Sigmoid colon (tissue), 4 donors: ENCODE measurements around the gene TRIM5.

ENCODE experiments used
- EP300 ChIP-seq, 4 donors: sonication (generic); formaldehyde crosslinking; IDR thresholded peaks; one replicate each; pipeline ENCODE4 v1.6.1; 2017; ENCODE audit warnings: antibody characterized with exemption in 4 of 4
- POLR2A ChIP-seq, 2 donors: fragments of 450-650 bp; IDR thresholded peaks; one replicate each; pipeline ENCODE4 v1.6.1; 2016; ENCODE audit warnings: antibody characterized with exemption in 2 of 2, mild to moderate bottlenecking in 2 of 2, moderate library complexity in 2 of 2
- POLR2AphosphoS5 ChIP-seq, 4 donors: sonication (generic); formaldehyde crosslinking; IDR thresholded peaks; one replicate each; pipeline ENCODE4 v1.6.1; 2017; ENCODE audit warnings: antibody characterized with exemption in 4 of 4
- TF ChIP-seq, protein P1 (sequence below), 4 experiments: fragments of 450-650 bp in 3 of 4; fragments of 200-600 bp in 1 of 4; IDR thresholded peaks; one replicate each; pipeline ENCODE4 v1.5.1; 2016 to 2019; ENCODE audit warnings: antibody characterized with exemption in 4 of 4, mild to moderate bottlenecking in 3 of 4, moderate library complexity in 2 of 4

DNA sequence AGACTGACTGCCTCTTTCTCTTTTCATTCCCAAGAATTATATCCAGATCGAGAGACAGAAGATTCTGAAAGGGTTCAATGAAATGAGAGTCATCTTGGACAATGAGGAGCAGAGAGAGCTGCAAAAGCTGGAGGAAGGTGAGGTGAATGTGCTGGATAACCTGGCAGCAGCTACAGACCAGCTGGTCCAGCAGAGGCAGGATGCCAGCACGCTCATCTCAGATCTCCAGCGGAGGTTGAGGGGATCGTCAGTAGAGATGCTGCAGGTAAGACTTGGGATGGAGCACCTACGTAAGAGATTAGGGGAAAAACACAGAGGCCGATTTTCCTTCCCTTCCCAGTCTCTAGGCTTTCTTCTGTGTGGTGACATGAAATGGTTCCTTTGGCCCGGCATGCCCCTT is 13.4 kb upstream of the TRIM5 start:
- TF ChIP-seq, protein P1, sequence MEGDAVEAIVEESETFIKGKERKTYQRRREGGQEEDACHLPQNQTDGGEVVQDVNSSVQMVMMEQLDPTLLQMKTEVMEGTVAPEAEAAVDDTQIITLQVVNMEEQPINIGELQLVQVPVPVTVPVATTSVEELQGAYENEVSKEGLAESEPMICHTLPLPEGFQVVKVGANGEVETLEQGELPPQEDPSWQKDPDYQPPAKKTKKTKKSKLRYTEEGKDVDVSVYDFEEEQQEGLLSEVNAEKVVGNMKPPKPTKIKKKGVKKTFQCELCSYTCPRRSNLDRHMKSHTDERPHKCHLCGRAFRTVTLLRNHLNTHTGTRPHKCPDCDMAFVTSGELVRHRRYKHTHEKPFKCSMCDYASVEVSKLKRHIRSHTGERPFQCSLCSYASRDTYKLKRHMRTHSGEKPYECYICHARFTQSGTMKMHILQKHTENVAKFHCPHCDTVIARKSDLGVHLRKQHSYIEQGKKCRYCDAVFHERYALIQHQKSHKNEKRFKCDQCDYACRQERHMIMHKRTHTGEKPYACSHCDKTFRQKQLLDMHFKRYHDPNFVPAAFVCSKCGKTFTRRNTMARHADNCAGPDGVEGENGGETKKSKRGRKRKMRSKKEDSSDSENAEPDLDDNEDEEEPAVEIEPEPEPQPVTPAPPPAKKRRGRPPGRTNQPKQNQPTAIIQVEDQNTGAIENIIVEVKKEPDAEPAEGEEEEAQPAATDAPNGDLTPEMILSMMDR (IDR thresholded peaks at IDR 0.05), result no peak
- TF ChIP-seq POLR2AphosphoS5 (IDR thresholded peaks at IDR 0.05) (no peak), POLR2A (IDR thresholded peaks at IDR 0.05) (no peak), EP300 (IDR thresholded peaks at IDR 0.05) (no peak)
